Activated T-cell treated with anti-CD3 and anti-CD28 coated beads, Interleukin-2, amount 50 U/mL, for 24 hours (primary cell): ENCODE data around the gene ADAMTS1.
A peak's percentile ranks its signal among the peaks of the same experiment; 100 is the strongest.

Source experiments
- DNase-seq: peaks from one replicate; pipeline ENCODE4 v3.0.0-alpha.2; 2020
- H3K27ac Mint-ChIP-seq: 2 replicates; pipeline ENCODE4 v1.8.0; 2020; ENCODE audit warnings: mild to moderate bottlenecking, mixed read lengths
- H3K27me3 Mint-ChIP-seq: 2 replicates; pipeline ENCODE4 v1.8.0; 2020; ENCODE audit warnings: mixed read lengths
- H3K36me3 Mint-ChIP-seq: 2 replicates; pipeline ENCODE4 v1.8.0; 2020; ENCODE audit warnings: low read depth, mixed read lengths
- H3K4me1 Mint-ChIP-seq: 2 replicates; pipeline ENCODE4 v1.8.0; 2020; ENCODE audit warnings: low read depth, mixed read lengths
- H3K4me3 Mint-ChIP-seq: 2 replicates; pipeline ENCODE4 v1.8.0; 2020; ENCODE audit warnings: mild to moderate bottlenecking, moderate library complexity, mixed read lengths
- H3K9me3 Mint-ChIP-seq: 2 replicates; pipeline ENCODE4 v1.8.0; 2020; ENCODE audit warnings: mixed read lengths

Gene ADAMTS1

DNA sequence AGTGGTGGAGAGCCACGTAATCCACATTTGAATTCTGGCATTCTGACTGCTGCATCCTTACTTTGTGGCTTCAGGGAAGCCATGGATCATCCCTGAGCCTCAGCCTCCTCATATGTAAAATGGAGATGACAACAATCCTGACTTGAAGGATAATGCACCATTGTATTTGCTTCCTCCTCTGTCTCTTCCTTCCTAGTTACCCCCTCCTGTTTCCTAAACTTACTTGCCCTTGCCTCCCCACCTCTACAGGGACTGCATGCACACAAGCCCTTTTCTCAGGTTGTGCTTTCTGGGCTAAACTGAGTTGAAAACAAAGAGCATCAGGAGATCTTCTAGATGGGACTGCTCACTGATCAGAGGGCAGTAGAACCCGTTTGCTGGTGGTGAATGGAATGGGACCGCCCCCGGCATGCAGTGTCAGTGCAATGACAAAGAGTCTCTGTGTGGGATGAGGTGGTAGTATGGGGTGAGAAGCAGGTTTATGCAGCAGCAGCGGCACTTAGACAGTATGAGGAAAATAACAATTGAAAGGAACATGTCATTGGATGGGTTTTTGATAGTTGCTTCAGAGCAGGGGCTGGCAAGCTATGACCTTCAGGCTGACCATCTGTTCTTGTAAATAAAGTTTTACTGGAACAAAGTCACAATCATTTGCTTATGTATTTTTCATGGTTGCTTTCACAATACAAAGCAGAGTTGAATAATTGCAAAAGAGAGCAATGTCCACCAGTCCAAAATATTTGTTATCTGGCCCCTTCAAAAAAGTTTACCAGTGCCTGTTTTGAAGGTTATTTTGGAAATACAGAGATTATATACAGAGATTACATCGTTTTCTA lies 6.1 kb upstream of the ADAMTS1 start:
- Mint-ChIP-seq H3K27ac (no peak overlapping the region), H3K27me3 (peaks cover 56% of the 10 kb centered on the region), H3K36me3 (no peaks in the 10 kb centered on the region), H3K4me1 (peaks cover 11% of the 10 kb centered on the region), H3K9me3 (no peaks in the 10 kb centered on the region), H3K4me3 (no peak overlapping the region)
- no peak for DNase-seq

DNA sequence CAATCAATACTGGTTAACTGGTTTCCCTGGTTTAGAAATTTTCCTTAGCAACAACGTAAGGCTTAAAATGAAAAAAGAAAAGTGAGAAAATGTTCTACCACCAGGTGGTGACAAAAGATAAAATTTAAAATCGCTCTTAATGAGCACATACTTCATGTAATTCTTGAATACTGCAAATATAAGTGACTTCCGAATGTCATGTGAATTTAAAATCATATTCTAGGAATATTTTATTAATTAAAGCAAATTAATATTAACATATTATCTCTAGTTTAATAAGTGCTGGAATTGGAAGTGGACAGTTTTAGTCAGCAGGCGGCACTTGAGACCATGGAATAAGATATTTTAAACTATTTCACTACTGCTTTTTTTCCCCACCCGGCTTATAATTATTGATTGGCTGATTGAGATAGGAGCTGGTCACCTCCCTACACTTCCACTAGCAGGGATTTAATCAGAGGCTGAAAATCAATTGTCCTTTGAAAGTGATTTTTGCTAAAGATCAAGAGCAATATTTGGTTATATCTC lies 5.0 kb upstream of the ADAMTS1 start:
- no peaks in the 10 kb centered on the region for H3K36me3 Mint-ChIP-seq
- no peak overlapping the region for H3K27ac Mint-ChIP-seq
- peaks cover 62% of the 10 kb centered on the region for H3K27me3 Mint-ChIP-seq
- H3K4me1 Mint-ChIP-seq, result peaks cover 20% of the 10 kb centered on the region
- H3K4me3 Mint-ChIP-seq, result no peak overlapping the region
- no peaks in the 10 kb centered on the region for H3K9me3 Mint-ChIP-seq
- DNase-seq, result no peak

DNA sequence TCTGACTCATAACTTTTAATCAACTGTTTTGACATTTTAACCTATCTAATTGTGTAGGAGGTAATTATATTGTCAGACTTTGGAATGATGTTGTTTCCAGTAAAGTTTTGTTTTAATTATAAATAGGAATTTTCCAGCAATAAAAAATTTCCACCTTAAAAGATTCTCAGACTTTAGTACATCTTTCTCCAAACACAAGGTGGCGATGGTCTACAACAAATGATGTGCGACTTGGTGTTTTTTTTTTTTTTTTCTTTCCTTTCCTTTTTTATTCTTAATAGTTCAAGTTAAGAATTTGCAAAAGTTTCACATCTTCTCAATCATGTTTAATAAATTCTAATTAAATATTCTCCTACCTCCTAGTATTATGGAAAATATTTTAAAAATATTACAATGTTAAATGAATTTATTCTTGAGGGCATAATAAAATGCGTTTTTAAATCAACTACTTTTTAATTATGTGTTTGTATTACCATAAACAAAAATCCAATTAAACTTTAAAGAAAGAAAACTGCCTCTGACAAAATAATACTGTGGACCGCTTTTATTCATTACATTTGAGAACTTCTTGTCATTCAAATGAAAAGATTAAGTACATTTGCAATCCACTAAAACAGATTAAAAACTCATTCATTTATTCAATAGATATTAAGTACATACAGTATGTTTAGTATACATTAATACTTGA lies 4.4 kb upstream of the ADAMTS1 start:
- Mint-ChIP-seq H3K4me1 (peaks cover 23% of the 10 kb centered on the region), H3K27me3 (peaks cover 64% of the 10 kb centered on the region), H3K9me3 (no peaks in the 10 kb centered on the region), H3K27ac (no peak overlapping the region), H3K4me3 (no peak overlapping the region), H3K36me3 (no peaks in the 10 kb centered on the region)
- no peak for DNase-seq

GRCh38 chr21:26847921-26848320 lies 2.7 kb upstream of the ADAMTS1 start:
- DNase-seq, result no peak
- no peaks in the 10 kb centered on the region for H3K9me3 Mint-ChIP-seq
- peaks cover 76% of the 10 kb centered on the region for H3K27me3 Mint-ChIP-seq
- no peaks in the 10 kb centered on the region for H3K36me3 Mint-ChIP-seq
- no peak overlapping the region for H3K27ac Mint-ChIP-seq
- H3K4me1 Mint-ChIP-seq, result peaks cover 36% of the 10 kb centered on the region
- no peak overlapping the region for H3K4me3 Mint-ChIP-seq

- peaks cover 79% of the 10 kb centered on the region for H3K27me3 Mint-ChIP-seq
- no peaks in the 10 kb centered on the region for H3K36me3 Mint-ChIP-seq
- no peak overlapping the region for H3K27ac Mint-ChIP-seq
- no peak for DNase-seq
- H3K9me3 Mint-ChIP-seq, result no peaks in the 10 kb centered on the region
- H3K4me3 Mint-ChIP-seq, result peak overlapping the region; percentile 65
- H3K4me1 Mint-ChIP-seq, result peaks cover 36% of the 10 kb centered on the region
These were observed 1.8 kb upstream of the ADAMTS1 start for GRCh38 chr21:26847002-26847401.

DNA sequence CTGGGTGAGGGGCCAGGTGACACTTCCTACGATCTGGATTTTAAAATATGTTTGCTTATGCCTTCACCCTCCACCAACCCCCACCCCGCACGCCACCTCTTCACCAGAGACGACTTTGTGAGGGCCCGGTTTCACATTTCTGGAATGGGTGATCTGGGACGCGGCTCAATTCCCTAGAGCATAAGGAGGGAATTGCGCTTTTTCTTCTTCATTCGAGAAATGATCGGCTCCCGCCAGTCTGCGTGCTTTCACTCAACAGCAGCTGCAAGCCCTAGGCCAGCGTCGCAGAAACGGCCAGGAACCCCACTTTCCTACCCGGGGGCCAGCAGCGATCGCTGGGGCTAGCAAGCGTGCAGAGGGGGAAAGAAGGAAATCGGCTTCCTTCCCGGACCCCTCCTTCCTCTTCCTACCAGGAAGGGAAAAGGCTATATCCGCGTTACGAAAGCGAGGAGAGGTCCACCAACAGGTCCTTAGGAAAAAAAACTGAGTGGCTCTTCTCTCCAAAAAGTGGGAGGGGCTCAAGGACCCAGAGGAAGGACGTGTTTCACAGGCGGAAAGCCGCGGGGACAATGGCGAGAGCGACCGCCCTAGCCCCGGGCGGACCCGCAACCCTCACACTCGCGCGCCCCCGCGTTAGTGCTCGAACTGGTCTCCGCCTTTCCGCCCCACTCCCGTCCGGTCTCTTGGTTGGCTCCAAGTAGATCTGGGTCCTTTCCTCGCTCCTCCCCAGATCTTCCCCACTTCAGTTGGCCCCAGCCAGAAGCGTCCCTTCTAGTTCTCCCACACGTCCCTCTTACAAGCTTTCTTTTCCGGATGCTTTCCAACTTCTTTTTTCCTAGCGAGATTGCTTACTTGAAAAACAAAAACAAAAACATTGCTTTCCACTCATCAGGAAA lies 1.1 kb upstream of the ADAMTS1 start:
- H3K9me3 Mint-ChIP-seq, result no peaks in the 10 kb centered on the region

GRCh38 chr21:26845759-26846035 lies 488 bp upstream of the ADAMTS1 start:
- H3K36me3 Mint-ChIP-seq, result no peaks in the 10 kb centered on the region
- no peak for DNase-seq
- H3K9me3 Mint-ChIP-seq, result no peaks in the 10 kb centered on the region
- no peak overlapping the region for H3K27ac Mint-ChIP-seq
- H3K4me3 Mint-ChIP-seq, result peak overlapping the region; percentile 65
- H3K27me3 Mint-ChIP-seq, result peaks cover 78% of the 10 kb centered on the region
- peaks cover 36% of the 10 kb centered on the region for H3K4me1 Mint-ChIP-seq

More for the DNA sequence above, 1.1 kb upstream of the ADAMTS1 start:
- Mint-ChIP-seq H3K4me1 (peaks cover 36% of the 10 kb centered on the region), H3K27me3 (peaks cover 80% of the 10 kb centered on the region), H3K36me3 (no peaks in the 10 kb centered on the region), H3K4me3 (peak overlapping the region; percentile 65), H3K27ac (no peak overlapping the region)
- DNase-seq, result peak; percentile 32

DNA sequence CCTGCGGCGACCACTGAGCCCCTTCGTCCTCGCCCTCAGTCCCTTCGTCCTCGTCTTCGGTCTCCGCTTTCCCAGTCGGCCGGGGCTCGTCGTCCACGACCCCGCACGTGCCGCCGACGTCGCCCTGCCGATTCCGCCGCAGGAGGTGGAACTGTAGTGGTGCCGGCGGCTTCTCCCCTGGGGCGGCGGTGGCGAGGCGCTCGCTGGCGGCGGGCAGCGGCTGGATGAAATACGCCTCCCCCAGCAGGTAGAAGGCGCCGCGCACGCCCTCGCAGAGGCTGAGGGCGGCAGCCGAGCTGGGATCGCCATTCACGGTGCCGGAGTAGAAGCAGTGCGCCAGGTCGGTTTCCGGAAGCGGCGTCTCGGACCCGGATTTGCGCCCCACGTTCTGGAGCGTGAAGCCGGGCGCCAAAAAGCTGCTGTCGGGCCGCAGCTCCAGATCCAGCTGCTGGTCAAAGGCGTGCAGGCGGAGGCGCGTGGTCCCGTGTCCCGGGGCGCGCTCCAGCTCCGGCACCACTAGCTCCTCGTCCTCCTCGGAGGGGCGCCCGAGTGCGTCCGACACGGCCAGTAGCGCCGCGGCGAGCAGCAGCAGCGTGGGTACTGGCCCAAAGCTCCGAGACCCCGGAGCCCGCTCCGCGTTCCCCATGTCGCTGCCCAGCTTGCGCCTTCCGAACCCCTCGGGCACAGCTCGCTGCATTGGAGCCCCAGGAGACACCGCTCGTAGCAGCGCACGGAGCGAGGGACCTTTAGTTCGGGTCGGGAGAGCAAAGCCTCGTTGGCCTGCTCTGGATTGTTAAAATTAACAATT lies 747 bp downstream of the ADAMTS1 start:
- Mint-ChIP-seq H3K4me3 (peak overlapping the region; percentile 61), H3K36me3 (no peaks in the 10 kb centered on the region), H3K4me1 (peaks cover 42% of the 10 kb centered on the region), H3K27me3 (peaks cover 88% of the 10 kb centered on the region), H3K9me3 (no peaks in the 10 kb centered on the region), H3K27ac (no peak overlapping the region)
- peak; percentile 43 for DNase-seq

DNA sequence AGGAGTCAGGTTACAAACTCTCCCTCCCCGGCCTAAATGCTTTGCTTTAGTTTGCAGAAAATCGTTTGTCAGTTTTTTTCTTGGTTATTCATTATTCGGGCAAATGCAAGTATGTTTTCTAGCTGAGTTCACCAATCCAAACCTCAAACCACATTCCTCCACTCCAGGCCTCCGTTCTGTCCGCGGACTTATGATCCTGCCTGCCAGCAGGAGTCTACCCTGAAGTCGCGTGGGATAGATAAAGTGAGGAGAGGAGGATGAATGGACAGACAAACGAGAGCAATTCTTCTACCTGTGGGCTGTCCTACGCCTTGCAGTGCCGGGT lies 1.3 kb downstream of the ADAMTS1 start:
- peaks cover 42% of the 10 kb centered on the region for H3K4me1 Mint-ChIP-seq
- H3K4me3 Mint-ChIP-seq, result peak overlapping the region; percentile 61
- no peak overlapping the region for H3K27ac Mint-ChIP-seq

DNA sequence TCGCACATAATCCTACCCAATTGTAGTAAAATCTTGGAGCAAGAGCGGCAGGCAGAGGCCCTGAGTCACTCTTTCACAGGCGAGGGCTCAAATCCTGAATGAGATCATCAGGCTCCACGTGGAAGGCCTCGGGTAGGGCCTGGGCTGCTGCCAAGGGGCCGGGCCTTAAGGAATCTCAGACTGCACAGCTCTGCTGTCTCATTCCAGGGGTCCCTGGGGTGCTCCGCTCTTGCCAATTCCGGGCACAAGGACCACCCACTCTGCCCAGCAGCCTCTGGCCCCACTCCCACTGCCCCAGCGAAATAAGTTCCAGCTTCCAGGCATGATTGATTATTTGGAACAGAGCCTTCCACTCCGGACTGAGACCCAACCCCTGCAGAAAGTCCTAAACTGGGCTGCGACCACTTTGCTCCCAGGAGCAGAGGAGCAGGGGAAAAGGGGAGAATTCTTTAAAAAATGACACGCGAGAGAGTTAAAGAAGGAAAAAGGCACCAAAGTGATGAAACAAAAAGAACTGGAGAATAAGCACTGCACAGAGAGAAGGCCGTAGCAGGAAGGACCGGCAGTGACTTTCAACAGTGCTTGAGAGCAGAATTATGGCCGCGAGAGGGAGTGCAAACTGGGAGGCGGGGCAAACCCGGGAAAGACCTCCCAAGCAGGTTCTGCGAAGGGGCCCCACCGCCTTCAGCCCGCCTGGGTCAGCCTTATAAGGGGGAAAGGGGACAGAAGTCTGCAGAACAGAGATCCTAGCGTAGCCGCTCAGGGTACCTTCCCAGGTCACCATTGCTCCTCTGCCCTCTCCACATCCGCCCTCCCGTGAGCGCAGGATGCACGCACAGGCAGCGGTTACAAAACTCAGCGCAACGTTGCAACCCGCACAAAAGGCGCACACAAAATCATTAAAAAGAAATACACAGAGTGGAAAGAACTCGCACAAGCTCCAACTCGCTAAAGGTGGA lies 2.0 kb downstream of the ADAMTS1 start:
- H3K4me3 Mint-ChIP-seq, result peak overlapping the region; percentile 61
- H3K9me3 Mint-ChIP-seq, result no peaks in the 10 kb centered on the region
- peak; percentile 45 for DNase-seq
- no peaks in the 10 kb centered on the region for H3K36me3 Mint-ChIP-seq
- H3K27ac Mint-ChIP-seq, result no peak overlapping the region
- peaks cover 42% of the 10 kb centered on the region for H3K4me1 Mint-ChIP-seq
- peaks cover 86% of the 10 kb centered on the region for H3K27me3 Mint-ChIP-seq

More for the DNA sequence above, 1.3 kb downstream of the ADAMTS1 start:
- no peaks in the 10 kb centered on the region for H3K36me3 Mint-ChIP-seq
- DNase-seq, result no peak
- peaks cover 88% of the 10 kb centered on the region for H3K27me3 Mint-ChIP-seq
- H3K9me3 Mint-ChIP-seq, result no peaks in the 10 kb centered on the region

GRCh38 chr21:26842300-26842699 lies 2.9 kb downstream of the ADAMTS1 start:
- peaks cover 86% of the 10 kb centered on the region for H3K27me3 Mint-ChIP-seq
- no peak for DNase-seq
- peaks cover 41% of the 10 kb centered on the region for H3K4me1 Mint-ChIP-seq
- H3K9me3 Mint-ChIP-seq, result no peaks in the 10 kb centered on the region
- no peaks in the 10 kb centered on the region for H3K36me3 Mint-ChIP-seq
- no peak overlapping the region for H3K4me3 Mint-ChIP-seq
- H3K27ac Mint-ChIP-seq, result no peak overlapping the region

DNA sequence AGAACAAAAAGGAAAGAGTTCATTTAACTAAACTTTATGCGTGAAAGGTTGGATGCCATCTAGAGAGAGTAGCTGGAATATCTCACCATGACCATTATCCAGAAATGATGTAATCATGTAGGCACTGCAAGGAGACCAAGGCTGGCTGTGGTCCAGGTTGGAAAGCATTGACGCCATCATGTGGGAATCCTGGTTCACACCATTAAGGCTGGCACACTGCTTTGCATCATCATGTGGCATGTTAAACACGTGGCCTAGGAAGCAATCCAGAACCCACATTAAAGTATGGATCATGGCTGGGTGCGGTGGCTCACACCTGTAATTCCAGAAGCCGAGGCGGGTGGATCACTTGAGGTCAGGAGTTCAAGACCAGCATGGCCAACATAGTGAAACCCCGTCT lies 4.3 kb downstream of the ADAMTS1 start:
- no peak overlapping the region for H3K27ac Mint-ChIP-seq
- DNase-seq, result no peak
- H3K4me1 Mint-ChIP-seq, result peaks cover 27% of the 10 kb centered on the region
- no peaks in the 10 kb centered on the region for H3K9me3 Mint-ChIP-seq
- H3K36me3 Mint-ChIP-seq, result no peaks in the 10 kb centered on the region
- H3K27me3 Mint-ChIP-seq, result peaks cover 81% of the 10 kb centered on the region
- H3K4me3 Mint-ChIP-seq, result no peak overlapping the region

GRCh38 chr21:26840201-26840600 lies 5.0 kb downstream of the ADAMTS1 start:
- H3K27ac Mint-ChIP-seq, result no peak overlapping the region
- H3K27me3 Mint-ChIP-seq, result peaks cover 75% of the 10 kb centered on the region
- no peak for DNase-seq
- no peak overlapping the region for H3K4me3 Mint-ChIP-seq
- no peaks in the 10 kb centered on the region for H3K36me3 Mint-ChIP-seq
- peaks cover 23% of the 10 kb centered on the region for H3K4me1 Mint-ChIP-seq
- H3K9me3 Mint-ChIP-seq, result no peaks in the 10 kb centered on the region
